Type B pancreatic cell (in vitro differentiated cells): ENCODE data around the gene NSUN7. TPM values are rescaled to one million over a fixed set of nuclear protein-coding genes. Genes with fewer than 3 reads are reported as not detected.

Experiments
- DNase-seq: peaks from one replicate; pipeline ENCODE4 v3.0.0; 2021; ENCODE audit warnings: mixed read lengths; ENCODE audit not compliant: unreplicated experiment; ENCODE audit errors: extremely low spot score
- H3K27ac Mint-ChIP-seq: 2 replicates; pipeline ENCODE4 v1.8.0; 2021; ENCODE audit warnings: mild to moderate bottlenecking, mixed read lengths
- H3K27me3 Mint-ChIP-seq: 2 replicates; pipeline ENCODE4 v1.8.0; 2021; ENCODE audit warnings: mixed read lengths
- H3K36me3 Mint-ChIP-seq: 2 replicates; pipeline ENCODE4 v1.8.0; 2021; ENCODE audit warnings: mixed read lengths
- H3K4me1 Mint-ChIP-seq: one replicate; pipeline ENCODE4 v1.8.0; 2021; ENCODE audit warnings: mixed read lengths; ENCODE audit not compliant: unreplicated experiment
- H3K4me3 Mint-ChIP-seq: 2 replicates; pipeline ENCODE4 v1.8.0; 2021; ENCODE audit warnings: mild to moderate bottlenecking, mixed read lengths
- H3K9me3 Mint-ChIP-seq: 2 replicates; pipeline ENCODE4 v1.8.0; 2021; ENCODE audit warnings: mixed read lengths
- CTCF ChIP-seq: fragments of 200-600 bp; sonication (generic); conservative IDR thresholded peaks from 2 replicates; pipeline ENCODE4 v1.5.0; 2021; ENCODE audit warnings: antibody characterized with exemption, mild to moderate bottlenecking
- total RNA-seq: library from RNA; stranded (reverse); gene quantifications from 2 replicates; pipeline ENCODE4 v1.2.1, GENCODE V29; 2021; ENCODE audit warnings: low replicate concordance

NSUN7 gene
- total RNA-seq, 1 donor from 2014 or later: 8.3 TPM

GRCh38 chr4:40736910-40737309 lies 12.8 kb upstream of the NSUN7 start:
- no peak overlapping the region for H3K27ac Mint-ChIP-seq
- H3K4me3 Mint-ChIP-seq: no peak overlapping the region
- peaks cover 4% of the 10 kb centered on the region for H3K9me3 Mint-ChIP-seq
- DNase-seq: no peak
- H3K4me1 Mint-ChIP-seq: peaks cover 8% of the 10 kb centered on the region
- H3K27me3 Mint-ChIP-seq: no peaks in the 10 kb centered on the region
- TF ChIP-seq CTCF: peak; percentile 69
- H3K36me3 Mint-ChIP-seq: no peaks in the 10 kb centered on the region

- no peaks in the 10 kb centered on the region for H3K36me3 Mint-ChIP-seq
- H3K27me3 Mint-ChIP-seq: no peaks in the 10 kb centered on the region
- DNase-seq: no peak
- H3K9me3 Mint-ChIP-seq: peaks cover 2% of the 10 kb centered on the region
- peaks cover 6% of the 10 kb centered on the region for H3K4me1 Mint-ChIP-seq
- no peak overlapping the region for H3K27ac Mint-ChIP-seq
- H3K4me3 Mint-ChIP-seq: no peak overlapping the region
- no peak for TF ChIP-seq CTCF
Measured at GRCh38 chr4:40737879-40738278, 11.9 kb upstream of the NSUN7 start.

GRCh38 chr4:40739347-40739746 lies 10.4 kb upstream of the NSUN7 start:
- TF ChIP-seq CTCF: no peak
- no peak for DNase-seq
- Mint-ChIP-seq H3K36me3 (no peaks in the 10 kb centered on the region), H3K4me3 (no peak overlapping the region), H3K27ac (no peak overlapping the region), H3K4me1 (peaks cover 6% of the 10 kb centered on the region), H3K27me3 (no peaks in the 10 kb centered on the region), H3K9me3 (no peaks in the 10 kb centered on the region)

GRCh38 chr4:40744218-40744617 lies 5.5 kb upstream of the NSUN7 start:
- no peak overlapping the region for H3K4me3 Mint-ChIP-seq
- no peaks in the 10 kb centered on the region for H3K9me3 Mint-ChIP-seq
- DNase-seq: no peak
- H3K27me3 Mint-ChIP-seq: no peaks in the 10 kb centered on the region
- H3K27ac Mint-ChIP-seq: no peak overlapping the region
- H3K36me3 Mint-ChIP-seq: no peaks in the 10 kb centered on the region
- H3K4me1 Mint-ChIP-seq: peaks cover 6% of the 10 kb centered on the region
- TF ChIP-seq CTCF: no peak

GRCh38 chr4:40745285-40745984 lies 4.3 kb upstream of the NSUN7 start:
- no peaks in the 10 kb centered on the region for H3K9me3 Mint-ChIP-seq

More at GRCh38 chr4:40745285-40745984, 4.3 kb upstream of the NSUN7 start:
- TF ChIP-seq CTCF: no peak
- Mint-ChIP-seq H3K27me3 (no peaks in the 10 kb centered on the region), H3K4me1 (peaks cover 6% of the 10 kb centered on the region), H3K36me3 (no peaks in the 10 kb centered on the region), H3K27ac (no peak overlapping the region), H3K4me3 (no peak overlapping the region)
- DNase-seq: no peak
